ENCODE results near the gene TRMT112. TPM values are rescaled to one million over a fixed set of nuclear protein-coding genes. Genes with fewer than 3 reads are reported as not detected.

TRMT112 gene
- total and polyA plus RNA-seq, 2 experiments from 2014 or later, result 298 to 927 TPM

GRCh38 chr11:64358536-64358906 is 41.2 kb upstream of the TRMT112 start (continued):
- TF ChIP-seq, protein P1, sequence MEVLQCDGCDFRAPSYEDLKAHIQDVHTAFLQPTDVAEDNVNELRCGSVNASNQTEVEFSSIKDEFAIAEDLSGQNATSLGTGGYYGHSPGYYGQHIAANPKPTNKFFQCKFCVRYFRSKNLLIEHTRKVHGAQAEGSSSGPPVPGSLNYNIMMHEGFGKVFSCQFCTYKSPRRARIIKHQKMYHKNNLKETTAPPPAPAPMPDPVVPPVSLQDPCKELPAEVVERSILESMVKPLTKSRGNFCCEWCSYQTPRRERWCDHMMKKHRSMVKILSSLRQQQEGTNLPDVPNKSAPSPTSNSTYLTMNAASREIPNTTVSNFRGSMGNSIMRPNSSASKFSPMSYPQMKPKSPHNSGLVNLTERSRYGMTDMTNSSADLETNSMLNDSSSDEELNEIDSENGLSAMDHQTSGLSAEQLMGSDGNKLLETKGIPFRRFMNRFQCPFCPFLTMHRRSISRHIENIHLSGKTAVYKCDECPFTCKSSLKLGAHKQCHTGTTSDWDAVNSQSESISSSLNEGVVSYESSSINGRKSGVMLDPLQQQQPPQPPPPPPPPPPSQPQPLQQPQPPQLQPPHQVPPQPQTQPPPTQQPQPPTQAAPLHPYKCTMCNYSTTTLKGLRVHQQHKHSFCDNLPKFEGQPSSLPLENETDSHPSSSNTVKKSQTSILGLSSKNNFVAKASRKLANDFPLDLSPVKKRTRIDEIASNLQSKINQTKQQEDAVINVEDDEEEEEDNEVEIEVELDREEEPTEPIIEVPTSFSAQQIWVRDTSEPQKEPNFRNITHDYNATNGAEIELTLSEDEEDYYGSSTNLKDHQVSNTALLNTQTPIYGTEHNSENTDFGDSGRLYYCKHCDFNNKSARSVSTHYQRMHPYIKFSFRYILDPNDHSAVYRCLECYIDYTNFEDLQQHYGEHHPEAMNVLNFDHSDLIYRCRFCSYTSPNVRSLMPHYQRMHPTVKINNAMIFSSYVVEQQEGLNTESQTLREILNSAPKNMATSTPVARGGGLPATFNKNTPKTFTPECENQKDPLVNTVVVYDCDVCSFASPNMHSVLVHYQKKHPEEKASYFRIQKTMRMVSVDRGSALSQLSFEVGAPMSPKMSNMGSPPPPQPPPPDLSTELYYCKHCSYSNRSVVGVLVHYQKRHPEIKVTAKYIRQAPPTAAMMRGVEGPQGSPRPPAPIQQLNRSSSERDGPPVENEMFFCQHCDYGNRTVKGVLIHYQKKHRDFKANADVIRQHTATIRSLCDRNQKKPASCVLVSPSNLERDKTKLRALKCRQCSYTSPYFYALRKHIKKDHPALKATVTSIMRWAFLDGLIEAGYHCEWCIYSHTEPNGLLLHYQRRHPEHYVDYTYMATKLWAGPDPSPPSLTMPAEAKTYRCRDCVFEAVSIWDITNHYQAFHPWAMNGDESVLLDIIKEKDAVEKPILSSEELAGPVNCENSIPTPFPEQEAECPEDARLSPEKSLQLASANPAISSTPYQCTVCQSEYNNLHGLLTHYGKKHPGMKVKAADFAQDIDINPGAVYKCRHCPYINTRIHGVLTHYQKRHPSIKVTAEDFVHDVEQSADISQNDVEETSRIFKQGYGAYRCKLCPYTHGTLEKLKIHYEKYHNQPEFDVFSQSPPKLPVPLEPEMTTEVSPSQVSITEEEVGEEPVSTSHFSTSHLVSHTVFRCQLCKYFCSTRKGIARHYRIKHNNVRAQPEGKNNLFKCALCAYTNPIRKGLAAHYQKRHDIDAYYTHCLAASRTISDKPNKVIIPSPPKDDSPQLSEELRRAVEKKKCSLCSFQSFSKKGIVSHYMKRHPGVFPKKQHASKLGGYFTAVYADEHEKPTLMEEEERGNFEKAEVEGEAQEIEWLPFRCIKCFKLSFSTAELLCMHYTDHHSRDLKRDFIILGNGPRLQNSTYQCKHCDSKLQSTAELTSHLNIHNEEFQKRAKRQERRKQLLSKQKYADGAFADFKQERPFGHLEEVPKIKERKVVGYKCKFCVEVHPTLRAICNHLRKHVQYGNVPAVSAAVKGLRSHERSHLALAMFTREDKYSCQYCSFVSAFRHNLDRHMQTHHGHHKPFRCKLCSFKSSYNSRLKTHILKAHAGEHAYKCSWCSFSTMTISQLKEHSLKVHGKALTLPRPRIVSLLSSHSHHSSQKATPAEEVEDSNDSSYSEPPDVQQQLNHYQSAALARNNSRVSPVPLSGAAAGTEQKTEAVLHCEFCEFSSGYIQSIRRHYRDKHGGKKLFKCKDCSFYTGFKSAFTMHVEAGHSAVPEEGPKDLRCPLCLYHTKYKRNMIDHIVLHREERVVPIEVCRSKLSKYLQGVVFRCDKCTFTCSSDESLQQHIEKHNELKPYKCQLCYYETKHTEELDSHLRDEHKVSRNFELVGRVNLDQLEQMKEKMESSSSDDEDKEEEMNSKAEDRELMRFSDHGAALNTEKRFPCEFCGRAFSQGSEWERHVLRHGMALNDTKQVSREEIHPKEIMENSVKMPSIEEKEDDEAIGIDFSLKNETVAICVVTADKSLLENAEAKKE (CRISPR knock-in tag; IDR thresholded peaks at IDR 0.05), result no peak
- no peak for TF ChIP-seq POLR2AphosphoS5 (IDR thresholded peaks at IDR 0.05; ENCODE audit: low read depth)
- no peak for TF ChIP-seq EZH2 (IDR thresholded peaks at IDR 0.05; ENCODE audit: low read depth, unreplicated experiment)
- TF ChIP-seq CREB1 (CRISPR knock-in tag; IDR thresholded peaks at IDR 0.05; ENCODE audit: low read depth), result no peak
- TF ChIP-seq ETS1 (IDR thresholded peaks at IDR 0.05), result no peak
- TF ChIP-seq ZNF331 (CRISPR knock-in tag; IDR thresholded peaks at IDR 0.05; ENCODE audit: low read depth), result no peak

DNA sequence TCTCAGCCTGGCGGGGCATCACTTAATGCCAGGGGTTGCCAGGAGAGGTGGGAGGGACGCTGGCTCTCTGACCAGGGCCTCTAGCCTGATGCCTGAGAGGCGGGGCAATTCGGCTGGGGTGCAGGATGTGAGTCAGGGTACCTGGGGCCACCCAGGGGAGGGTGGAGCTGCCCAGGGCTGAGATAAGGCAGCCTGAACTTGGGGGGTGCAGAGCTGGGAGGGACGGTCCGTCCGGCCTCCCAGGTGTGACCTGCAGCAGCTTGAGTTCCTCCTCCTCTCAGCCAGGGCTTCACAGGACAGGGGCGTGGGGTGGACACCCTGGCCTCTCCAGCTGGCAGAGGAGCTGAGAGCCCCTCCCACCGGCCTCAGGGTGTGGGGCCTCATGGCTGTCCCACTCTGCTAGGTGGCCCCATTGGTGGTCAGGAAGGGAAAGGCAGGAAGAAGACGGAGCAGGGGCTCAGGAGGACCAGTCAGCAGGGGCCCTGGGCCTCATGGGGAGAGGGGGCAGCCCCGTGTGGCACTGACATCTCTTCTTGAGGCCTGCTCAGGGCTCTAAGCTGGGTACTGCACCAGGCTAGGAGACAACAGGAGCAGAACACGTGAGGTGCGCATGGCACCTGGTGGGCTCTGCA is 40.7 kb upstream of the TRMT112 start:
- H3K36me3 Mint-ChIP-seq (ENCODE audit: low read depth), result peaks cover 10% of the 10 kb centered on the region
- Histone ChIP-seq H3F3A (replicated peaks; ENCODE audit: low read depth) (0 out of 2 replicates have a peak, but pooled peaks cover 13% of the 10 kb centered on the region), H3K36me3 (ENCODE audit: insufficient read depth) (no peaks in the 10 kb centered on the region), H3K27me3 (ENCODE audit: insufficient read depth) (peaks cover 14% of the 10 kb centered on the region; the same call in 1 of the 2 replicates), H3K27ac (ENCODE audit: low read depth) (no peak overlapping the region), H3K79me2 (replicated peaks; ENCODE audit: insufficient read depth) (no peaks in the 10 kb centered on the region), H3K4me3 (peak overlapping the region; percentile 86; the same call in 1 of the 2 replicates), H3K4me1 (ENCODE audit: insufficient read depth) (peaks cover 17% of the 10 kb centered on the region; the same call in 1 of the 2 replicates), H3K4me2 (peak overlapping the region; percentile 91), H4K20me1 (replicated peaks; ENCODE audit: insufficient read depth) (no peaks in the 10 kb centered on the region), H3K9me2 (ENCODE audit: insufficient read depth) (no peaks in the 10 kb centered on the region), H2AFZ (no peak overlapping the region)
- H3K4me3 Mint-ChIP-seq, result peak overlapping the region; percentile 50; the same call in 2 of the 3 replicates
- ATAC-seq (no peak), DNase-seq (ENCODE audit: low spot score) (no peak)
- H3K9me3 Mint-ChIP-seq, result no peaks in the 10 kb centered on the region
- H3K27ac Mint-ChIP-seq, result no peak overlapping the region
- H3K4me1 Mint-ChIP-seq, result peaks cover 29% of the 10 kb centered on the region
- H3K27me3 Mint-ChIP-seq (ENCODE audit: insufficient read depth, low read depth, poor library complexity), result peaks cover 18% of the 10 kb centered on the region
- TF ChIP-seq, protein P2, sequence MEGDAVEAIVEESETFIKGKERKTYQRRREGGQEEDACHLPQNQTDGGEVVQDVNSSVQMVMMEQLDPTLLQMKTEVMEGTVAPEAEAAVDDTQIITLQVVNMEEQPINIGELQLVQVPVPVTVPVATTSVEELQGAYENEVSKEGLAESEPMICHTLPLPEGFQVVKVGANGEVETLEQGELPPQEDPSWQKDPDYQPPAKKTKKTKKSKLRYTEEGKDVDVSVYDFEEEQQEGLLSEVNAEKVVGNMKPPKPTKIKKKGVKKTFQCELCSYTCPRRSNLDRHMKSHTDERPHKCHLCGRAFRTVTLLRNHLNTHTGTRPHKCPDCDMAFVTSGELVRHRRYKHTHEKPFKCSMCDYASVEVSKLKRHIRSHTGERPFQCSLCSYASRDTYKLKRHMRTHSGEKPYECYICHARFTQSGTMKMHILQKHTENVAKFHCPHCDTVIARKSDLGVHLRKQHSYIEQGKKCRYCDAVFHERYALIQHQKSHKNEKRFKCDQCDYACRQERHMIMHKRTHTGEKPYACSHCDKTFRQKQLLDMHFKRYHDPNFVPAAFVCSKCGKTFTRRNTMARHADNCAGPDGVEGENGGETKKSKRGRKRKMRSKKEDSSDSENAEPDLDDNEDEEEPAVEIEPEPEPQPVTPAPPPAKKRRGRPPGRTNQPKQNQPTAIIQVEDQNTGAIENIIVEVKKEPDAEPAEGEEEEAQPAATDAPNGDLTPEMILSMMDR (conservative IDR thresholded peaks at IDR 0.05; ENCODE audit: low read depth in 2 of 2), result no peak
- TF ChIP-seq ZNF114 (CRISPR knock-in tag; IDR thresholded peaks at IDR 0.05) (no peak), EZH2 (IDR thresholded peaks at IDR 0.05; ENCODE audit: low read depth, unreplicated experiment) (no peak), ZNF331 (CRISPR knock-in tag; IDR thresholded peaks at IDR 0.05; ENCODE audit: low read depth) (no peak), CREB1 (CRISPR knock-in tag; IDR thresholded peaks at IDR 0.05; ENCODE audit: low read depth) (no peak), POLR2AphosphoS5 (IDR thresholded peaks at IDR 0.05; ENCODE audit: low read depth) (no peak), NANOG (IDR thresholded peaks at IDR 0.05; ENCODE audit: borderline replicate concordance) (no peak), STAT1 (IDR thresholded peaks at IDR 0.05; ENCODE audit: unreplicated experiment) (no peak)

Measured in GM23338 (cell line).